GM21619 (cell line): Measurements from ENCODE around the gene TOX2.

ENCODE experiments used
- ATAC-seq: cut with Tn5 transposase; IDR thresholded peaks from one replicate; pipeline ENCODE4 v1.9.1; 2021; ENCODE audit not compliant: unreplicated experiment

Gene TOX2

GRCh38 chr20:44117296-44118184, 202.9 kb downstream of the TOX2 start:
- no peak for ATAC-seq

DNA sequence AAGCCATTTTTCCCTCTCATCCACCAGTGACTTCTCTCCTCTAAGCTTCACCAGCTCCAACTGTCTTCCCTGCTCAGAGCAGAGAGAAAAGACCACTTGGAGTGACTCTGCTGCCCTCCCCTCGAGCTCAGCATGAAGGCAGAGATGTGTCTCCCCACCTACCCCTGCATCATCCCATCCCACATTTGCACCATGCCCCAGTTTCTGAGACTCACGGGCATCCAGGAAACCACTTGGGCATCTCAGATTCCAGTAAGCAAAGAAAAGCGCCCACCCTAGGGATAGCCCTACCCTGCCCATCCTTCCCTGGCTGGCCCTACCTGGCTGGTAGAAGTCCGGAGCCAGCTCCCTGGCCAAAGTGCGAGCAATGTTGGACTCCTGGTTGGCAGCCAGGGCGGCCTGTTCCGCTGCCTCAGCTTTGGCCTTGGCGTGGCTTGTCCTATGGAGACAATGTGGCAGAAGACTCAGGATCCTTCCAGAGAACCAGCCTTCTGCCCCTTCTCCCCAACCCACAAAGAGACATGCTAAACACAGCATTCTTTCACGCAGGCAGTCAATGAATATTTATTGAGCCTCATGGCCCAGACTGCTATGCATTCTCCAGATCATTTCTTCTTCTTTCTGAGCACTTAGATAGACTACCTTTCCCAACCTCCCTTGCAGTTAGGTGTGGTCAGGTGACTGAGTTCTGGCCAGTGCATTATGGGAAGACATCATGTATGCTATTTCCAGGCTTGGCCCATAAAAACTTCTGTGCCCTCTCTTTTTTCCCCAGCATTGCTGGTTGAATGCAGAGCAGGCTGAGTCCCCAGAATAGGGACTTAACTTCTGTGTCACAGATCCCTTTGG, 203.8 kb downstream of the TOX2 start:
- no peak for ATAC-seq
